GM04504 (cell line): ENCODE data around the gene PRKCH.

Source experiments
- DNase-seq: peaks from one replicate; pipeline ENCODE4 v3.0.0-alpha.2; 2012; ENCODE audit warnings: low read depth

The PRKCH gene

GRCh38 chr14:61368114-61368710, 46.8 kb downstream of the PRKCH start:
- DNase-seq: no peak

GRCh38 chr14:61368781-61369453, 47.5 kb downstream of the PRKCH start:
- no peak for DNase-seq

GRCh38 chr14:61369454-61369810, 48.1 kb downstream of the PRKCH start:
- no peak for DNase-seq

- no peak for DNase-seq
Measured at GRCh38 chr14:61372379-61372778, 51.0 kb downstream of the PRKCH start.

- DNase-seq: no peak
Measured at GRCh38 chr14:61372842-61373555, 51.6 kb downstream of the PRKCH start.

GRCh38 chr14:61374284-61374683, 52.9 kb downstream of the PRKCH start:
- no peak for DNase-seq

- no peak for DNase-seq
Measured at GRCh38 chr14:61375218-61375617, 53.8 kb downstream of the PRKCH start.

GRCh38 chr14:61376314-61376713, 54.9 kb downstream of the PRKCH start:
- no peak for DNase-seq

- DNase-seq: no peak
Measured at GRCh38 chr14:61377749-61378148, 56.4 kb downstream of the PRKCH start.

- DNase-seq: no peak
Measured at GRCh38 chr14:61379639-61380184, 58.3 kb downstream of the PRKCH start.

GRCh38 chr14:61380984-61381383, 59.6 kb downstream of the PRKCH start:
- DNase-seq: no peak

- DNase-seq: no peak
Measured at GRCh38 chr14:61381553-61381952, 60.2 kb downstream of the PRKCH start.

GRCh38 chr14:61382842-61383241, 61.5 kb downstream of the PRKCH start:
- DNase-seq: no peak

- no peak for DNase-seq
Measured at GRCh38 chr14:61385002-61385685, 63.8 kb downstream of the PRKCH start.

- no peak for DNase-seq
Measured at GRCh38 chr14:61386173-61386772, 64.9 kb downstream of the PRKCH start.

GRCh38 chr14:61387076-61387475, 65.7 kb downstream of the PRKCH start:
- DNase-seq: no peak

GRCh38 chr14:61388173-61388975, 67.0 kb downstream of the PRKCH start:
- no peak for DNase-seq

- DNase-seq: no peak
Measured at GRCh38 chr14:61388976-61389576, 67.7 kb downstream of the PRKCH start.

- no peak for DNase-seq
Measured at GRCh38 chr14:61391119-61391518, 69.7 kb downstream of the PRKCH start.

- no peak for DNase-seq
Measured at GRCh38 chr14:61392297-61392696, 70.9 kb downstream of the PRKCH start.

GRCh38 chr14:61394542-61394941, 73.2 kb downstream of the PRKCH start:
- no peak for DNase-seq
